GM19035 (cell line): ENCODE results near the gene GPR68.
"Not testable (repeated sequence)": the region's sequence is repeated elsewhere in the genome, so short reads cannot be mapped to it uniquely, and the experiment has no call there.

Experiments used
- ATAC-seq: cut with Tn5 transposase; IDR thresholded peaks from one replicate; pipeline ENCODE4 v1.9.1; 2021; ENCODE audit not compliant: unreplicated experiment

The GPR68 gene

DNA sequence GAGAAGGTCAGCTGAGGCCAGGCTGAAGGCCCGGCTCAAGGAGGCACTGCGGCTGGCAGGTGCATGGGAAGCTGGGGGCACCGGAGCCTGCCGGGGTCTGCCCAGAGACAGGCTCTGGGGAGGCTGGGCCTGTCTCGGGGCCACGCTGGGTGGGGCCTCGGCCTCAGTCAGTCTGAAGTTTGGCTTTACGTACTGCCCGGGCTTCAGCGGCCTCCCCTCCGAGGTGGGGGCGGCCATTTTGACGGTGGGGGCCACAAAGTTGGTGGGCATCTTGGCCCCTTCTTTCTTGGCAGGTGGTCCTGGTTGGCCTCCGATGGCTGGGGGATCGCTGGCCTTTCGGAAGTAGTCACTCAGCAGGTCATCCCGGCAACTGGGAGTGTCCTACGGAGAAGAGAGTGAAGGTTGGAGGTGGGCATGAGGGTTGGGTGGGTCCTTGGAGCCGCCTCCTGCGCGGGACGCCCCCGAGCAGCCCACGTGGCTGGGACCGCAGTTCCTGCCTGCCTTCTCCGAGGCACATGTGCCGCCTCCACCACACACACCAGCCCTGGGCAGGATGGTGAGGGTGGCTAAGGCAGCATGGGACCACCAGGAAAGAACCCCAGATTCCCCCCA, 28.9 kb upstream of the GPR68 start:
- ATAC-seq: no peak

GRCh38 chr14:91272341-91273272, 28.1 kb upstream of the GPR68 start:
- ATAC-seq: no peak

GRCh38 chr14:91271639-91272038, 27.1 kb upstream of the GPR68 start:
- ATAC-seq: no peak

GRCh38 chr14:91270619-91271018, 26.1 kb upstream of the GPR68 start:
- ATAC-seq: no peak

DNA sequence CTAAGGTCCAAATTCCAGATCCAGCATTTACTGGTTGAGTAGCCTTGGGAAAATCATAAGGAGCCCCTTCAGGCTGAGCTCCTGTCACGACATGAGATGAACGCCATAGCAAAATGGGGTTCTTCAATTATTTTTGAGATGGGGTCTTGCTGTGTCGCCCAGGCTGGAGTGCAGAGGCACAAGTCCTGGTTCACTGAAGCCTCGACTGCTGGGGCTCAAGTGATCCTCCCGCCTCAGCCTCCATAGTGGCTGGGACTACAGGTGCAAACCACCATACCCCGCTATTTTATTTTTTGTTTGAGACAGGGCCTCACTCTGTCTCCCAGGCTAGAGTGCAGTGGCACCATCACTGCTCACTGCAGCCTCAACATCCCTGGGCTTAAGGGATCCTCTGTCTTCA, 25.7 kb upstream of the GPR68 start:
- ATAC-seq: no peak

GRCh38 chr14:91269076-91269991, 24.8 kb upstream of the GPR68 start:
- no peak for ATAC-seq

DNA sequence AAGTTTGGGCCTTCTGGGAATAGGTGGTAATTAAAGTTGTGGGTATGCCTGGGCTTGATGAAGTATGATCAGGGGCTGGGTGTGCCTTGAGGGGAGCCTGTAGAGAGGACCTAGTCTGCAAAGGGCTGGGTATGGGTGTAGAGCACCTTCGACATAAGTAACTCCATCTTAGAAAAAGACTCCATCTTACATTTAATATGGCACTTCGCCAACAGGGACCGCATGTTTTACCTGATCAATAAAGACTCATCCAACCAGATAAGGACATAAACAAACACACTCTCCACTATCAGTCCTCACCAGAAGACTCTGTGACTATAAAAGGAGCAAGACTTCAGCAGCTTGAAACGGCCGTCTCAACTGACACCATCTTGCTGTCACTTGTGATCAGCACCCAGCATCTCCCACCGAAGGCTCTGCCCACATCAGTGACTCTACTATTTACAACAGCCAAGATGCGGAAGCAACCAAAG, 23.5 kb upstream of the GPR68 start:
- no peak for ATAC-seq

DNA sequence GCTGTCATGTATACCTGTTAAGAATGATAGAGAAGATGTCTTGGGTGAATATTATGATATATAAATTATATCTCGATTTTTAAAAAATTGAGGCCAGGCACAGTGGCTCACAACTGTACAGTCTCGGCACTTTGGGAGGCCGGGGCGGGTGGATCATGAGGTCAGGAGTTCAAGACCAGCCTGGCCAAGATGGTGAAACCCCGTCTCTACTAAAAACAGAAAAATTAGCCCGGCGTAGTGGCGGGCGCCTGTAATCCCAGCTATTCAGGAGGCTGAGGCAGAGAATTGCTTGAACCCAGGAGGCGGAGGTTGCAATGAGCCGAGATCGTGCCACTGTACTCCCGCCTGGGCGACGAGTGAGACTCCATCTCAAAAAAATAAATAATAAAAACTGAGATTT, 21.8 kb upstream of the GPR68 start:
- ATAC-seq: not testable (repeated sequence)

DNA sequence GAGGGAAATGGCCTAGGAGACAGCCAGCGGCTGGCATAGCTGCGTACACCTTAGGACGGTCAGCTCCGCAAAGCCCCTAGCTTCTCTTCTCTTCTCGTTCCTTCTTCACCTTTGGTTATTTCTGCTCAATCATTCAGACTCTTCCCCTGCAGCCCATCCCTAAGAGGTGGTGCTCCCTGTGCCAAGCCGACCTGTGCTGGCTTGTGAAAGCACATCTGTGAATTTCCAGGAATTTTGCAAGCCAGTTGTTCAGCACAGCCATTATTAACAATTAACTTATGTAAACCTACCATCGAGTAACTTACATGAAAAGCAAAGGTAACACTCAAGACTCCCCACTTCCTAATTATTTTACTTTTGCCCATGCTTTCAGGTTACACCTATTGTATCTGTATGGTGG, 20.9 kb upstream of the GPR68 start:
- no peak for ATAC-seq

- no peak for ATAC-seq
Measured at GRCh38 chr14:91264151-91265150, 19.9 kb upstream of the GPR68 start.

GRCh38 chr14:91263329-91263728, 18.8 kb upstream of the GPR68 start:
- ATAC-seq: no peak

DNA sequence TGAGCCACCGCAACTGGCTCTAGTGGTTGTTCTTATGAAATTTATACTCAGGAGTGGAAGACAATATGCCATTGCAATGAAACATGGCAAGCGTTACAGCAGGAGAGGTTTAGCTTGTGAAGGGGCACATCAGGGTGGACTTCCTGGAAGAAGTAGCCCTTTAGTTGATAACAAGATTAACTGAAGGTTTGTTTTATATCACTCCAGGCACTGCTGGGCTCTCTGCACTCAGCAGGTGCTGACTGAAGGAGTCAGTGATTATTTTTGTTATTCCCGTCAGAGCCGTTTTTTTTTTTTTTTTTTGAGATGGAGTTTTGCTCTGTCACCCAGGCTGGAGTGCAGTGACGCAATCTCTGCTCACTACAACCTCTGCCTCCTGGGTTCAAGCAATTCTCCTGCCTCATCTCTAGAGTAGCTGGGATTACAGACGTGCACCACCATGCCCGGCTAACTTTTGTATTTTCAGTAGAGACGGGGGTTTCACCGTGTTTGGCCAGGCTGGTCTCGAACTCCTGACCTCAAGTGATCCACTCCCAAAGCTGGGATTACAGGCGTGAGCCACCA, 17.6 kb upstream of the GPR68 start:
- no peak for ATAC-seq

GRCh38 chr14:91261115-91261514, 16.6 kb upstream of the GPR68 start:
- ATAC-seq: no peak

DNA sequence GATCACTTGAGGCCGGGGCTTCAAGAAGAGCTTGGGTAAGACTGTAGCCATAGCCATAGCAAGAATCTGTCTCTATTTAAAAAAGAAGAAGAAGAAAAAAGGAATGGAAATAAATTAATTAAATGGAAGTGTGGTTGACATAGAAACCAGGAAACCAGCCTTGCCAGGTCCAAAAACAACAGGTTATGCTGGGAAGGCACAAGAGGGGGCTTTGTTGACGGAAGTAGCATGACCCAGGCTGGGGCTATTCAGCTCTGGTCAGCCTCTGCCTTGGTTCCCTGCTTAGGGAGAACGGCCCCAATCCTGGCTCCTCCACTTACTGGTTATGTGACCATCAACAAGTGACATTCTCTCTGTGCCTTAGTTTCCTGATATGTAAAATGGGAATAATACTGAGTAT, 14.4 kb upstream of the GPR68 start:
- no peak for ATAC-seq

DNA sequence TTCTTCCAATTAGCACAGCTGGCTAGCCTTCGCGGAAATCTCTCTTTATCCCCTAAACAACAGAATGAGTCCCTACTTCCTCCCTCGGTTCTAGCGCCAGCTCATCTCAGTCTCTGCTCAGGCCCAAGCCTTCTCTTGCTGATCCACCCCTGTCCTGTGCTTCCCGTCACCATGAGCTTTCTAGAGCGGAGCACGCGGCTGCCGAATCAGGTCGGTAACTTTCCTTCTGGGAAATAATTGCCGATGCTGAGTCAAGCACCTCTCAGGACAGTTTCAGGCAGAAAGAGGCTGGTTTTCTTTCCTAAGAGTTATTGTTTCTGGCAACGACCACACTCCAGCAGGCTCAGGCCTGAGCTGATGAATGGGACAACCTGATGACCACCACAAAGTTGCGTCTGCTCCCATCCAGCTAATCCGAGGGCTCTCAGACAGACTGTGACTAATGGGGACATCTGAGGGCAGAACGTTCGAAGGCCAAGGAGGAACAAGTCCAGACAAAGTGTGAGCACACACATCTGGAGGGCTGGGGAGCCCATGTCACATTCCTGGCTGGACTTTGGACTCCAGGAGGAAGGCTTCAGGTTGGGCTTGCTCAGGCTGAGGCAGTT, 13.6 kb upstream of the GPR68 start:
- no peak for ATAC-seq

GRCh38 chr14:91257328-91258010, 13.0 kb upstream of the GPR68 start:
- ATAC-seq: no peak

DNA sequence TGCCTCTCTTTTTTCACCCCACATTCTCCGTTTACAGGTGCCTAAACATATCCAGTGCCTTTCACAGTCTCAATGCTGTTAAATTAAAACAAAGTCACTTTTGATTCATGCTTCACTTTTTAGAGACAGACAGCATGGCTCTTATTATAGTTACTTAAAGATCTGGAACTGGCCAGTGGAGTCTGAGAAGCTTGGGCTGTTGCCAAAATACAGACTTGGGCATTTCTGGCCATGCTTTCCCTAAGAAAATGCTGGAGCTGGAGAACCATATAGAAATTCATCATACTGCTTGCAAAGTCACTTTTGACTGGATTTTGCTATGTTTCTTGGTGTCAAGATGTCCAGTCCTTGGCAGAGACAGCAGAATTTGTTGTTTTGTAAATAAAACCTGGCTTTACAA, 12.2 kb upstream of the GPR68 start:
- ATAC-seq: no peak

GRCh38 chr14:91255026-91255695, 10.7 kb upstream of the GPR68 start:
- no peak for ATAC-seq
